DND-41 (cell line): ENCODE data around the gene CELSR1.

Experiments used
- ATAC-seq: fragments of 200-7000 bp; cut with Tn5 transposase; 3 replicates; pipeline ENCODE4 v1.9.1; 2021; ENCODE audit warnings: low read depth; ENCODE audit not compliant: insufficient read depth
- DNase-seq: peaks from one replicate; pipeline ENCODE4 v3.0.0-alpha.2; 2020
- H2AFZ ChIP-seq: 2 replicates; pipeline ENCODE4 v1.6.0; 2012; ENCODE audit warnings: low read depth, low read length
- H3K27ac ChIP-seq: 2 replicates; pipeline ENCODE4 v1.5.1; 2012; ENCODE audit warnings: low read length, inconsistent platforms
- H3K27me3 ChIP-seq: fragments of 200-600 bp; sonication (generic); 2 replicates; pipeline ENCODE4 v1.6.0; 2012; ENCODE audit warnings: low read length, mild to moderate bottlenecking, inconsistent platforms; ENCODE audit not compliant: insufficient read depth, poor library complexity
- H3K36me3 ChIP-seq: 2 replicates; pipeline ENCODE4 v1.5.1; 2012; ENCODE audit warnings: low read length, inconsistent platforms; ENCODE audit not compliant: insufficient read depth
- H3K4me1 ChIP-seq: 2 replicates; pipeline ENCODE4 v1.5.1; 2012; ENCODE audit warnings: mild to moderate bottlenecking, low read length; ENCODE audit not compliant: insufficient read depth
- H3K4me2 ChIP-seq: 2 replicates; pipeline ENCODE4 v1.6.0; 2012; ENCODE audit warnings: mild to moderate bottlenecking, moderate library complexity, low read length, inconsistent platforms; ENCODE audit not compliant: insufficient read depth
- H3K4me3 ChIP-seq, 2 experiments: fragments of 200-600 bp in 1 of 2; shearing (Covaris generic) in 1 of 2; 2 replicates each; pipeline ENCODE4 v1.5.1; 2012 to 2016; ENCODE audit warnings: inconsistent platforms in 2 of 2, low read length in 2 of 2, mild to moderate bottlenecking in 2 of 2, low read depth in 1 of 2, moderate library complexity in 1 of 2
- H3K79me2 ChIP-seq: 2 replicates; pipeline ENCODE4 v1.6.0; 2012; ENCODE audit warnings: low read length, inconsistent platforms; ENCODE audit not compliant: insufficient read depth
- H3K9ac ChIP-seq: 2 replicates; pipeline ENCODE4 v1.6.0; 2012; ENCODE audit warnings: low read depth, mild to moderate bottlenecking, inconsistent platforms, low read length, moderate library complexity
- H3K9me3 ChIP-seq: 2 replicates; pipeline ENCODE4 v1.5.1; 2012; ENCODE audit warnings: low read length, moderate library complexity, mild to moderate bottlenecking, inconsistent platforms; ENCODE audit not compliant: insufficient read depth, severe bottlenecking
- H4K20me1 ChIP-seq: 2 replicates; pipeline ENCODE4 v1.6.0; 2012; ENCODE audit warnings: low read length; ENCODE audit not compliant: insufficient read depth
- EZH2 ChIP-seq: IDR thresholded peaks from 3 replicates; pipeline ENCODE4 v1.6.1; 2012; ENCODE audit warnings: borderline replicate concordance, low read depth, mild to moderate bottlenecking, moderate library complexity, low read length, inconsistent platforms; ENCODE audit not compliant: severe bottlenecking
- TF ChIP-seq, protein P1 (sequence below): IDR thresholded peaks from 2 replicates; pipeline ENCODE4 v1.5.1; 2012; ENCODE audit warnings: borderline replicate concordance, low read length, moderate library complexity, mild to moderate bottlenecking; ENCODE audit not compliant: poor library complexity, severe bottlenecking; ENCODE audit errors: extremely low read depth

Gene CELSR1

DNA sequence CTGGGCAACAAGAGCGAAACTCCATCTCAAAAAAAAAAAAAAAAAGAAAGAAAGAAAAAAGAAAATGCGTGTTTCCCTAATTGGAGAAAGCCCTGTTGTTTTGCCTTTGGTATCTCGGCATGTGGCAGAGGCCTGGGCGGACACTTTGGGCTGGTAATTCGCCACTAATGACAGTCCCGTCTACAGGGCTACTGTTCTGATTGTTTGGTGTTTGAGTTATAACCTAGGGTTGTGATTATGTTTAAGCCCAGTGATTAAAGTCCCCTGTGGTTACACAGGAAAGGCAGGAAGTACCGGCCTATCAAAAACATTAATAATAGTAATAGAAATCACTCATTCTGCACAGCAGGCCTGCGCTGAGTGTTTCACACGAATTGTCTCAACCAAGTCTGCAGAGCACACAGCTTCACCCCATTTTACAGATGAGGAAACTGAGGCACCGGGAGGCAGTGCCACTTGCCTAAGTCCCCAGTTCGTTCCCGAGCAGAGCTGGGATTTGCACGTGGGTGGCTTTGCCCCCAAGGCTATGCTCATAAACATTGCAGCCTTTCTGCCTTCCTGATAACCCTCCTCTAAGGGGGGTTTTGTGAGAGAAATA, 43.6 kb upstream of the CELSR1 start:
- Histone ChIP-seq H3K4me3 (no peak overlapping the region), H3K4me2 (peak overlapping the region; percentile 25; the same call in 1 of the 2 replicates), H3K36me3 (peaks cover 43% of the 10 kb centered on the region), H2AFZ (no peak overlapping the region), H3K27ac (peak overlapping the region; percentile 38; the same call in 1 of the 2 replicates), H3K4me1 (peaks cover 53% of the 10 kb centered on the region), H3K79me2 (peaks cover 88% of the 10 kb centered on the region), H3K27me3 (no peaks in the 10 kb centered on the region), H4K20me1 (peaks cover 72% of the 10 kb centered on the region), H3K9ac (no peak overlapping the region), H3K9me3 (no peaks in the 10 kb centered on the region)
- TF ChIP-seq EZH2 = no peak
- TF ChIP-seq, protein P1, sequence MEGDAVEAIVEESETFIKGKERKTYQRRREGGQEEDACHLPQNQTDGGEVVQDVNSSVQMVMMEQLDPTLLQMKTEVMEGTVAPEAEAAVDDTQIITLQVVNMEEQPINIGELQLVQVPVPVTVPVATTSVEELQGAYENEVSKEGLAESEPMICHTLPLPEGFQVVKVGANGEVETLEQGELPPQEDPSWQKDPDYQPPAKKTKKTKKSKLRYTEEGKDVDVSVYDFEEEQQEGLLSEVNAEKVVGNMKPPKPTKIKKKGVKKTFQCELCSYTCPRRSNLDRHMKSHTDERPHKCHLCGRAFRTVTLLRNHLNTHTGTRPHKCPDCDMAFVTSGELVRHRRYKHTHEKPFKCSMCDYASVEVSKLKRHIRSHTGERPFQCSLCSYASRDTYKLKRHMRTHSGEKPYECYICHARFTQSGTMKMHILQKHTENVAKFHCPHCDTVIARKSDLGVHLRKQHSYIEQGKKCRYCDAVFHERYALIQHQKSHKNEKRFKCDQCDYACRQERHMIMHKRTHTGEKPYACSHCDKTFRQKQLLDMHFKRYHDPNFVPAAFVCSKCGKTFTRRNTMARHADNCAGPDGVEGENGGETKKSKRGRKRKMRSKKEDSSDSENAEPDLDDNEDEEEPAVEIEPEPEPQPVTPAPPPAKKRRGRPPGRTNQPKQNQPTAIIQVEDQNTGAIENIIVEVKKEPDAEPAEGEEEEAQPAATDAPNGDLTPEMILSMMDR = no peak
- DNase-seq (no peak), ATAC-seq (no peak)

DNA sequence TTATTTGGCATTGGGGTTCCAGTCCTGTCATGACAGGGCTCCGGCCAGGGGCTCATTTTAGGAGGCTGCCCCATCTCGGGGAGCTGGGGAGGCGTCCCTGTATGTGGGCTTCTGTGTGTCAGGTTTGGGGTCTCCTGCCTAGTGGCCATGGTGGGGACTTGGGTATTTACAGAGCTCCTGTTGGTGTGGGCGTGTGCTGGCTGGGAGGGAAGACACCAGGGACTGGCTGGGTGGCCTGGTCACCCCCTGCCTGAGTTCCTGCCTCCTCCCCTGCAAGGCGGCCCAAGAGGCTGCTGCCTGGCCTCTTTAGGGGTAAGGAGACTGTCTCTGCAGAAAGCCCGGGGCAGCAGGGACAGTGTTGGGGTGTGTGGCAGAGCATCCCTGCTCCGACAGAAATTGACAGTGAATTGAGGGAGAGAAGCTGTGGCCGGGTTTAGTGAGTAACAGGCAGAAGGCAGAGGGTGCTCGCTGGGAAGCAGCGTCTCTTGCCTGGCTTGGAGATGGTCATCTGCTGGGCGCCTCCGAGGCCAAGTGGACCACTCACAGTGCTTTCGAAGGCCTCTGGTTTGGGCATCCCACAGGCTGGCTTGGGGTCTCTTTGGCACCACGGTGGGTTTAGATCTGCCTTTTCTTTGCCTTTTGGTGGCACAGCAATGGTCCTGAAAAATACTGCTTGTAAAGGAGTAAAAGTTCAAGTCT, 42.5 kb upstream of the CELSR1 start:
- H3K4me1 ChIP-seq = peaks cover 60% of the 10 kb centered on the region
- H3K36me3 ChIP-seq = peaks cover 38% of the 10 kb centered on the region
- ATAC-seq = no peak
- H3K9me3 ChIP-seq = no peaks in the 10 kb centered on the region
- no peaks in the 10 kb centered on the region for H3K27me3 ChIP-seq
- no peak for DNase-seq
- TF ChIP-seq, protein P1 = no peak
- no peak for TF ChIP-seq EZH2
- H3K4me2 ChIP-seq = peak overlapping the region; percentile 77
- no peak overlapping the region for H2AFZ ChIP-seq
- H3K79me2 ChIP-seq = peaks cover 77% of the 10 kb centered on the region
- H3K9ac ChIP-seq = peak overlapping the region; percentile 95
- H3K4me3 ChIP-seq = peak overlapping the region in 1 of 2 experiments; percentile 92; a peak in 1 of 4 replicates
- H3K27ac ChIP-seq = peak overlapping the region; percentile 72
- H4K20me1 ChIP-seq = peaks cover 65% of the 10 kb centered on the region

DNA sequence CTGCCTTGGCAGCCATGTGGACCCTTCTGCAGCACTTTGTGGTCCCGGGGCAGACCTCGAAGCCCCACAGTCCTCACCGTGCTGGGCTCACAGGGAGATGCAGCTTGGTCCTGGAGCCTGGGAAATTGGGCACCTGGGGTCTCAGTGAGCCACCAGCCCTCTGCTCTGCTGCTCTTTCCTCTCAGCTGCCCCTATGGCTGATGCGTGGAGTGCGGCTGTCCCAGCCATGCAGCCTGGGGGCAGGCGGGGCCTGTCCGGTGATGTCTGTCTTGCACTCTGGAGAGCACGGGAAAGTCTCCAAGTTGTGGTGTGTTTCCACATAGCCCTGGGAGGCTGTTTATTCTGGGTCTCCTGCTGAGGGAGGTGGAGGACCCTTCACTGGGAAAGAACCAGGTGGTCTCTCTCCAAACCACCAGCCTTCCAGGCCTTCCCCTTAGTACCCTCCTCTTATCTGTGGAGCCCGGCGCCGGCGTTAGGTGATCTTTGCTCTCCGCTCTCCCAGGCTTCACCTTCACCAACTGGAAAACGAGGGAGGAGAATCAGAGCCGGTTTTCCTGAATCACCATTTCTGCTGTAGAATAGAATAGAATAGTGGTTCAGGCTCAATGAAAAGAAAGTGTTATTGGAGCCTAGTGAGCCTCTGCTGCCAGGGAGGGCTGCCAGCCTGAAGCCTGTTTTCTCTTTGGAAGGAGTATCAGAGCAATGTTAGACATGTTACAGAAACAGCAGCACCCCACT, 41.6 kb upstream of the CELSR1 start:
- peak; percentile 46 for ATAC-seq
- Histone ChIP-seq H3K27ac (peak overlapping the region; percentile 72), H3K4me1 (peaks cover 60% of the 10 kb centered on the region), H3K4me2 (peak overlapping the region; percentile 77), H3K4me3 (peak overlapping the region; percentile 89 to 92; a peak in 3 of 4 replicates), H4K20me1 (peaks cover 56% of the 10 kb centered on the region), H3K36me3 (peaks cover 29% of the 10 kb centered on the region), H3K9ac (peak overlapping the region; percentile 95), H2AFZ (no peak overlapping the region), H3K79me2 (peaks cover 68% of the 10 kb centered on the region), H3K9me3 (no peaks in the 10 kb centered on the region), H3K27me3 (no peaks in the 10 kb centered on the region)
- peak; percentile 45 for DNase-seq
- TF ChIP-seq, protein P1 = no peak
- no peak for TF ChIP-seq EZH2
